Parathyroid adenoma (tissue), 2 donors: ENCODE results near the gene RPL21.
"Not testable (repeated sequence)": the region's sequence is repeated elsewhere in the genome, so short reads cannot be mapped to it uniquely, and the experiment has no call there.

Experiments
- H2AFZ ChIP-seq: fragments of 300-600 bp; sonication (generic); one replicate; pipeline ENCODE4 v1.7.0; 2017; ENCODE audit warnings: antibody characterized with exemption, mild to moderate bottlenecking
- H3K27ac ChIP-seq: fragments of 300-600 bp; sonication (generic); one replicate; pipeline ENCODE4 v1.7.0; 2017
- H3K27me3 ChIP-seq: fragments of 300-600 bp; sonication (generic); one replicate; pipeline ENCODE4 v1.7.0; 2017; ENCODE audit warnings: low read length; ENCODE audit not compliant: control insufficient read depth, insufficient read depth
- H3K36me3 ChIP-seq: fragments of 300-600 bp; sonication (generic); one replicate; pipeline ENCODE4 v1.7.0; 2017; ENCODE audit warnings: low read length; ENCODE audit not compliant: control insufficient read depth, insufficient read depth
- H3K4me1 ChIP-seq: fragments of 300-600 bp; sonication (generic); one replicate; pipeline ENCODE4 v1.7.0; 2017; ENCODE audit warnings: control low read depth
- H3K4me2 ChIP-seq: fragments of 300-600 bp; sonication (generic); one replicate; pipeline ENCODE4 v1.7.0; 2017; ENCODE audit warnings: low read length
- H3K4me3 ChIP-seq: fragments of 300-600 bp; sonication (generic); one replicate; pipeline ENCODE4 v1.7.0; 2017; ENCODE audit warnings: low read depth, low read length
- H3K79me2 ChIP-seq: fragments of 300-600 bp; sonication (generic); one replicate; pipeline ENCODE4 v1.7.0; 2017; ENCODE audit warnings: control low read depth
- H3K9ac ChIP-seq: fragments of 300-600 bp; sonication (generic); one replicate; pipeline ENCODE4 v1.7.0; 2017; ENCODE audit warnings: mild to moderate bottlenecking
- H3K9me3 ChIP-seq: fragments of 300-600 bp; sonication (generic); one replicate; pipeline ENCODE4 v1.7.0; 2017; ENCODE audit warnings: low read length; ENCODE audit not compliant: control insufficient read depth
- TF ChIP-seq, protein P1 (sequence below): fragments of 300-600 bp; sonication (generic); IDR thresholded peaks from one replicate; pipeline ENCODE4 v1.7.0; 2017; ENCODE audit warnings: antibody characterized with exemption, mild to moderate bottlenecking
- donor health status: primary hyperparathyroidism.

Gene RPL21

GRCh38 chr13:27219611-27220010, 31.7 kb upstream of the RPL21 start:
- H3K4me3 ChIP-seq: no peak overlapping the region
- H3K9ac ChIP-seq: no peak overlapping the region
- TF ChIP-seq, protein P1, sequence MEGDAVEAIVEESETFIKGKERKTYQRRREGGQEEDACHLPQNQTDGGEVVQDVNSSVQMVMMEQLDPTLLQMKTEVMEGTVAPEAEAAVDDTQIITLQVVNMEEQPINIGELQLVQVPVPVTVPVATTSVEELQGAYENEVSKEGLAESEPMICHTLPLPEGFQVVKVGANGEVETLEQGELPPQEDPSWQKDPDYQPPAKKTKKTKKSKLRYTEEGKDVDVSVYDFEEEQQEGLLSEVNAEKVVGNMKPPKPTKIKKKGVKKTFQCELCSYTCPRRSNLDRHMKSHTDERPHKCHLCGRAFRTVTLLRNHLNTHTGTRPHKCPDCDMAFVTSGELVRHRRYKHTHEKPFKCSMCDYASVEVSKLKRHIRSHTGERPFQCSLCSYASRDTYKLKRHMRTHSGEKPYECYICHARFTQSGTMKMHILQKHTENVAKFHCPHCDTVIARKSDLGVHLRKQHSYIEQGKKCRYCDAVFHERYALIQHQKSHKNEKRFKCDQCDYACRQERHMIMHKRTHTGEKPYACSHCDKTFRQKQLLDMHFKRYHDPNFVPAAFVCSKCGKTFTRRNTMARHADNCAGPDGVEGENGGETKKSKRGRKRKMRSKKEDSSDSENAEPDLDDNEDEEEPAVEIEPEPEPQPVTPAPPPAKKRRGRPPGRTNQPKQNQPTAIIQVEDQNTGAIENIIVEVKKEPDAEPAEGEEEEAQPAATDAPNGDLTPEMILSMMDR: no peak

GRCh38 chr13:27222100-27222499, 29.3 kb upstream of the RPL21 start:
- H2AFZ ChIP-seq: not testable (repeated sequence)

More at GRCh38 chr13:27219611-27220010, 31.7 kb upstream of the RPL21 start:
- no peaks in the 10 kb centered on the region for H3K4me1 ChIP-seq
- no peaks in the 10 kb centered on the region for H3K36me3 ChIP-seq
- no peaks in the 10 kb centered on the region for H3K79me2 ChIP-seq
- H3K27me3 ChIP-seq: no peaks in the 10 kb centered on the region
- H2AFZ ChIP-seq: no peak overlapping the region
- H3K4me2 ChIP-seq: no peak overlapping the region
- no peaks in the 10 kb centered on the region for H3K9me3 ChIP-seq
- H3K27ac ChIP-seq: no peak overlapping the region

DNA sequence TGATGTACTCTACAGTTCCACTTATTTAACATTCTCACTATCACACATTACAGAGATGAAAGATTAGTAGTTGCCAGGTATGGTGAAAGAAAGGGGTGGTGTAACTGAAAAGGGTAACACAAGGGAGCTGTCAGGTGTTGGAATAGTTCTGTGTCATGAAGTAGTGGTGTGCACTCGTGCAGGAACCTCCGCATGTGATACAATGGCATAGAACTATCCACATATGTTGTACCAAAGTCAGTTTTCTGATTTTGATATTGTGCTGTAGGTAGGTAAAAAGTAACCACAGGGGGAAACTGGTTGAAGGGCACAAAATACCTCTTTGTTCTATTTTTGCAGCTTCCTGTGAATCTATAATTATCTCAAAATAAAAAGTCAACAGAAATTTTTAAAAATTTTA, 24.4 kb upstream of the RPL21 start:
- Histone ChIP-seq H3K36me3 (no peaks in the 10 kb centered on the region), H3K9me3 (no peaks in the 10 kb centered on the region), H3K79me2 (no peaks in the 10 kb centered on the region)

More at GRCh38 chr13:27222100-27222499, 29.3 kb upstream of the RPL21 start:
- not testable (repeated sequence) for H3K4me2 ChIP-seq, H3K9me3 ChIP-seq, H3K79me2 ChIP-seq, H3K27me3 ChIP-seq, H3K27ac ChIP-seq, H3K4me1 ChIP-seq, H3K9ac ChIP-seq, H3K4me3 ChIP-seq, H3K36me3 ChIP-seq

DNA sequence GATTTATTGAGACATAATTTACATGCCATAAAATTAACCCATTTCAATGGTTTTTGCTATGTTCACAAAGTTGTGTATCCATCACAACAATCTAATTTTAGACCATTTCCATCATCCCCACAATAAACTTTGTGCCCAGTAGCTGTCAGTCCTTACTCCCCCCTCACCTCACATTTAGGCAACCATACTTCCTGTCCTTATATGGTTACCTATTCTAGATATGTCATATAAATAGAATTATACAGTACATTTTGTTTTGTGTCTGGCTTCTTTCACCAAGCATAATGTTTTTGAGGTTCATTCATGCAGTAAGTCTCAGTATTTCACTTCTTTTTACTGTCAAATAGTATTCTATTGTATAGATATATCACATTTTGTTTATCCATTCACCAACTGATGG, 23.2 kb upstream of the RPL21 start:
- H3K36me3 ChIP-seq: no peaks in the 10 kb centered on the region
- H3K4me2 ChIP-seq: no peak overlapping the region
- no peaks in the 10 kb centered on the region for H3K27me3 ChIP-seq
- H3K9ac ChIP-seq: no peak overlapping the region
- H3K4me1 ChIP-seq: no peaks in the 10 kb centered on the region
- H3K4me3 ChIP-seq: no peak overlapping the region
- no peaks in the 10 kb centered on the region for H3K9me3 ChIP-seq
- H2AFZ ChIP-seq: no peak overlapping the region
- no peak overlapping the region for H3K27ac ChIP-seq
- H3K79me2 ChIP-seq: no peaks in the 10 kb centered on the region
- TF ChIP-seq, protein P1: no peak

More for the DNA sequence above, 24.4 kb upstream of the RPL21 start:
- Histone ChIP-seq H3K4me1 (no peaks in the 10 kb centered on the region), H3K27me3 (no peaks in the 10 kb centered on the region), H3K27ac (no peak overlapping the region), H2AFZ (no peak overlapping the region), H3K4me2 (no peak overlapping the region), H3K4me3 (no peak overlapping the region), H3K9ac (no peak overlapping the region)
- TF ChIP-seq, protein P1: no peak

DNA sequence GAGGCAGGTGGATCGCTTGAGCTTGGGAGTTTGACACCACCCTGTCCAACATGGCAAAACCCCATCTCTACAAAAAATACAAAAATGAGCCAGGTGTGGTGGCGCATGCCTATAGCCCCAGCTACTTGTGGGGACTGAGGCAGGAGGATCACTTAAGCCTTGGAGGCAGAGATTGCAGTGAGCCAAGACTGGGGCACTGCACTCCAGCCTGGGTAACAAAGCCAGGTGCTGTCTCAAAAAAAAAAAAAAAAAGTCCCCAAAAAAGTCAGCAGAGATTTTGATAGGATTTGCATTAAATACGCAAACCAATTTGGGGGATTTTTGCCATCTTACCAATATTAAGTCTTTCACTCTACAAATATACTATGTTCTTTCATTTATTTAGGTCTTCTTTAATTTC, 21.7 kb upstream of the RPL21 start:
- TF ChIP-seq, protein P1: no peak

More for the DNA sequence above, 21.7 kb upstream of the RPL21 start:
- no peak overlapping the region for H2AFZ ChIP-seq
- no peak overlapping the region for H3K9ac ChIP-seq
- H3K4me1 ChIP-seq: no peaks in the 10 kb centered on the region
- H3K27ac ChIP-seq: no peak overlapping the region
- no peaks in the 10 kb centered on the region for H3K79me2 ChIP-seq
- no peaks in the 10 kb centered on the region for H3K27me3 ChIP-seq
- H3K9me3 ChIP-seq: no peaks in the 10 kb centered on the region
- no peaks in the 10 kb centered on the region for H3K36me3 ChIP-seq
- H3K4me3 ChIP-seq: no peak overlapping the region
- no peak overlapping the region for H3K4me2 ChIP-seq
